Medulla oblongata (tissue), 1 donor: ENCODE results near the gene ACSL3.
"Not testable (repeated sequence)": the region's sequence is repeated elsewhere in the genome, so short reads cannot be mapped to it uniquely, and the experiment has no call there.

ENCODE experiments used
- DNase-seq: peaks from one replicate; pipeline ENCODE4 v3.0.0-alpha.2; 2015; ENCODE audit errors: extremely low spot score

The ACSL3 gene

DNA sequence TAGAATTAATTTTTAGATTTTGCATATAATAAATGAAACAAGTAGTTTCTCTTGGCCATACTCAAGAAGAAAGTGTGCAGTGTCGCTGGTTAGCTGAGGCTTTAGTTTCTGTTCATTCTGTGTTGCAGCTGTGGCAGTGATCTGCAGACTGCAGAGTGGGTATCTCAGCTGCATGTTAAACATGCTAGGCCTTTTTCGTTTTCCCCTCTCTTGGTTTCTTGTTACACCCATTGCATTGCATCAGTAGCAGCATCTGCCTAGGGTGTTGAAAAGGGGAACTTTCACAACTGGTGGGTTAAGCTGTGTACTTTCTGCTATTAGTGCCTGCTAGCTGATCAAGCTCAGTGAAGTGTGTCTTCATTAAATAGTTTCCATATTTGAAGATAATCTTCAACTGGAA, 51.3 kb downstream of the ACSL3 start:
- DNase-seq: peak; percentile 58

DNA sequence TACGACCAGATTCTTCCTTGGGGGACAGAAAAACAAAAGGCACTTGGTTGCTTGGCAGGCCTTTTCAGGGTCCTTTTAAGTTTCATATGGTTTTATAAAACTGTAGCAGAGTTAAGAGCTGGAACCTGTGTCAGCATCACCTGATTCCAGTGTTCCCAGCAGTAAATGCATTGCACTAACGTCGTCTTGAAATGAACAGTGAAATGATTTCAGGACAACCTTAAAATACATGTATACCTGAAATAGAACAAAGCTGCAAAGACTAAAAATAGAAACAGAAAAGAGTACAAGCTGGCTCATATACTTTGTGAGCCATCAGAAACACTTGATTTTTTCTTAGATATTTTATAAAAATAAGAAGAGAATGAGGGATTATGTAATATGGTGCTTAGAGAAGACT, 51.9 kb downstream of the ACSL3 start:
- no peak for DNase-seq

DNA sequence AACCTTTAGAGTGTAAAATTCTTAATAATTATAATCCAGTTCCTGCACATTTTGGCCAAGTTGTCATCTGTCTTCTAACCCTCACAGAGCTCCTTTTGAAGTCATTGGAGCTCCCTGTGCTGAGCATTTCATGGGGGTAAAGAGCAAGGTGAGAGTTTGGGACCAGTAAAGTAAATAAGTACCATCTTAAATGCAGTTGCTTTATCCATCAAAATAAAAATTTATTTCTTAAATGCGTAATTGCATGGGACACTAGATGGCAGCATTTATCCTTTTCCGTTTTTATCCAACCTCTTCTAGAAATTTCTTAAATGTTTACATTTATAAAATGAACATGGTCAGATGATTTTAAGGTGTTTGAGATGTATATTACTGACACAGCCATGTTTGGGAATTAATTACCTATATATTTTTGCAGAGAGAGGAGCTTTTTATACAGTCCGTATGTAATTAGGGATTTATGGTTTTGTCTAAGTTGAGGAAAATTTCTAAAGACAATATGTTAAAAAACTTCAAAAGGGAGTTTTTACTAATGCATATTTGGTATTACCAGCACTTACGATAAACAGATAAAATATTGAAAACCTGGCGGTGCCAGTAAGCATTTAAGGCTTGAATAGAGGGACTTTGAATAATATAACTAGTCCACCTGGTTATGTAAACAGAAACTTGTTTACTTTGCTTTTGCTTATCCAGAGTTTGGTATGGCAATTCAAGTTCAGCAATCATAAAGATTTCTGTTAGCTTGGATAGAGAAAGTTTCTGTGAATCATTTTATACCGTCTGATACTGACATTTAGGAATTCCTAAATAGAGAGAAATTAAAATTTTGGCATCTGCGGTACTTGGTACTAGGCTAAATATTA, 54.5 kb downstream of the ACSL3 start:
- DNase-seq: no peak

DNA sequence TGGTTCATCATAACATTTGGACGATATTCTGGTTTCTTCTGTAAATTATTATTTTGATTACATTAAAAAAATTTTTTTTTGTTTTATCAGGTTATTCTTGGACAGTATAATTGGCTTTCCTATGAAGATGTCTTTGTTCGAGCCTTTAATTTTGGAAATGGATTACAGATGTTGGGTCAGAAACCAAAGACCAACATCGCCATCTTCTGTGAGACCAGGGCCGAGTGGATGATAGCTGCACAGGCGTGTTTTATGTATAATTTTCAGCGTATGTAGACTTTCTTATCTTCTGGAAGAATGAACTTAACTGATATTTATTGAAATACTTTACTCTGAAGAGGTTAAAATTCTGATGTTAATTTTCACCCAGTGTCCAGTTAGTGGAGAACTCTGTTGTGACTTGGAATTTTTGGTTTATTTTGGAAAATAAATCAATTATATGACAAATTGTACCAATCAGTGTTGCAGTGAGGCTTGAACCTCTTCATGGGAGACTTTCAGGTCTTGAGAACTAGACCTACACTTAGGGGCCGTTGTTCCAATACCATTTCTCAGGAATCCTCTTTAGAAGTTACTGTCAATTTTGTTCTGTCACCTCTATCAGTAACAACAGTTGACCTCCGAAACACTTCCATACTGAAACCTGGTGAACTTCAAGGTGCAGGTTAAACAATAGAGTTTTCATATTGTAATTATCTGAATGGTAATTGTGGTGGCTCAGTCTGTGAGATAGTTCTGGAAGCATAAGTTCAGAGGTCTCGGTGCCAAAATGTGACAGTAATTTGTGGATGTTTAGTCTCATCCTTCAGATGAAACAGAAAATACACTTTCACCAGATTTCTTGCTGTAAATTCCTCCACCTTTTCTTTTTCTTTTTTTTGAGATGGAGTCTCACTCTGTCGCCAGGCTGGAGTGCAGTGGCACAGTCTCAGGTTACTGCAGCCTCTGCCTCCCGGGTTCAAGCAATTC, 55.7 kb downstream of the ACSL3 start:
- no peak for DNase-seq

DNA sequence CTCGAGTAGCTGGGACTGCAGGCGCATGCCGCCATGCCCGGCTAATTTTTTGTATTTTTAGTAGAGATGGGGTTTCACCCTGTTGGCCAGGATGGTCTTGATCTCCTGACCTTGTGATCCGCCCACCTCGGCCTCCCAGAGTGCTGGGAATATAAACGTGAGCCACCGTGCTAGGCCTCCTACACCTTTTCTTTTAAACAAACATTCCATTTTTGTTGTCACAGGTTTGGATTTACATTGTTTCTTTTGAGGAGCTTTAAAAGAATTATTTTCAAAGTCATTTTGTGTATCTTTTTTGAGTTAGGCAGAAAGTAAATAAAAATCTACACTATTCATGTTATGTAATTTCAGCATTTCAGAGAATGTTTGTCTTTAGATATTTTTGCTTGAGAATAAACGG, 56.4 kb downstream of the ACSL3 start:
- not testable (repeated sequence) for DNase-seq

DNA sequence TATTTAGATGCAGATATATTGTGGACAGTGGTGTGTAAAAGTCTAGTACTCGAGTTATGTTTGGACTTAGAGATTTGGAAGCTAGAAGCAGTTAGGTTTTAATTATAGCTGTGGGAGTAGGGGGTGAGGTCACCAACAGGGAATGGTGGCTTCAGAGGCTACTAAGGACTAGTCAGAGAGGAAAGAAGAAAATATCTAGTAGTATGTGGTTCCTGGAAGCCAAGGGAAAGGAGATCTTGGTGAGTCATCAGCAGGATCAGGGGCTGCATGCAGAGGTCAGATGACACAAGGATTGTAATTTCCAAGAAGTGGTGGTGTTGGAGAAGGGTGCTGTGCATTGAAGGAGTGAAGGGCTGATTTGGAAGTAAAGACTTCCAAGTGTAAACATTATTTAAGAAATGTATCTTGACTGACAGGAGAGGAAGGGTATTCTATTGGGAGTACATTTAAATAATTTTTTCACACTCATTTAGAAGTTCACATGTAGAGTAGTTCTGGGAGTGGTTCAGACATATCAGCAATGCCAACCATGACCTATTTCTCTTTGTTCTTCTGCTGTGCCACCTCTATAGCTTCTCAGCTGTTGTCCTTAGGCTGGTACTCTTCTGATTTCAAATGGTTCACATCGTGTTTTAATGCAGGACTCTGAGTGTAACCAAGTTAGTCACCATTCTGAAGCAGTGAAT, 59.1 kb downstream of the ACSL3 start:
- DNase-seq: no peak

DNA sequence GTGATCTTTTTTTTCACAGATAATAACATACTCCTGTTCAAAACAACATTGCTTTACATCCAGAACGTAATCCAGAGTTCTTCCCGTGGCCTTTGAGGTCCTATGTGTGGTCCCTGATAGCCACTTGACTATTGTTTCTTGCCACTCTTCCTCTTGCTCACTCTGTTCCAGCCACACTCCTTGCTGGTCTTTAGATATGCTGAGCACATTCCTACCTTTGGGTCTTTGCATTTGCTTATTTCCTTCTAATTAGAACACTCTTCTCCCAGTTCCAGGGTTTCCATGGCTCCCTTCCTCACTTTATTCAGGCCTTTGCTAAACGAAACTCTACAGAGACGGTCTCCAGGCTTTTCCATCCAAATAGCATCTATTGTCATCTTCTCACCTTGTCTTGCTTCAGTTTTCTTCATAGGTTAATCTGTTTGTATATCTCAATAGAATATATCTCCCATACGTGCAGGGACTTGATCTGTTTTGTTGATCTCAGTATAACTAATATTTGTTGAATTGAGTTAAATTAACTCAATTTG, 59.9 kb downstream of the ACSL3 start:
- no peak for DNase-seq

DNA sequence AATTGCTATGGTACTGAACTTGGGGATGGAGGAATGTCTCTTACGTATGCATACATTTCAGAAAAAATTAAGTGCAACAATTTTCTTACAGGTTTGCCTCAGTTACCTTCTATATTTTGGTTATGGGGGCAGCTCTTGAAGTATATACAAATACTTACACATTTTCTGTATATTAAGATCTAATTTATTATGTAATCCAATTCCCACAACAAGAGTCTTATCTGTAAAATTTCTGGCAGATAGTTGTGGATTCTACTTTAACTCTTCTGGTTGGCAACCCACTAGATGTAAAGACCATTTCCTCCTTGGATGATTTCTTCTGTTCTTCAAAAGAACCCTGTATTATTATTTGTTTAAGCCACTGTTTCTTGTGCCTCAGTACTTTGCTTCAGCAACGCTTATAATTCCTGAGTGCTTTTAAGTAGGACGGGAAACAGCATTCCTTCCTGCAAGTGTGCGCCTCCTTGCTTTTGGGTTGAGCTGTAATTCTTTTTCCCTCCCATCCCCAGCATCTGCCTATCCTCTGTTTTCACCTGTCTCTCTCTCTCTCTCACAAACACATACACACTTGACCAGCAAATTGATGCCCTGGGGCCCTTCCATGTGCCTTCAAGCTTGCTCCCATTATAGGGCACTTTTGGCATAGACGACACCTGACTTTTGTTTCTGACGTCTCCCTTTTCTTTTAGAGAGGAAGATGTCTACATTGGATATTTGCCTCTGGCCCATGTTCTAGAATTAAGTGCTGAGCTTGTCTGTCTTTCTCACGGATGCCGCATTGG, 61.4 kb downstream of the ACSL3 start:
- DNase-seq: no peak

DNA sequence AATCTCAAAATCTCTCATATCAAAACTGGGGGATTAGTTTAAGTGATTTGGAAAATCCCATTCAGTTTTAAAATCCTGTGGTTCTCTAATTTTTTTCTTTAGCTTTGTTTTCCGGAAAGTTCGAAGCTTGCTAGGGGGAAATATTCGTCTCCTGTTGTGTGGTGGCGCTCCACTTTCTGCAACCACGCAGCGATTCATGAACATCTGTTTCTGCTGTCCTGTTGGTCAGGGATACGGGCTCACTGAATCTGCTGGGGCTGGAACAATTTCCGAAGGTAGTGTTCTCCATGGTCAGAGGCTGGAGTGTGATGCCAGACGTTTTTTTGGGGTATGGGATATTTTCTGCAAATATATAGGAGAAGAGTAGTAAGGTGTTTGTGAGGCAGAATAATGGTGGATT, 66.1 kb downstream of the ACSL3 start:
- no peak for DNase-seq

DNA sequence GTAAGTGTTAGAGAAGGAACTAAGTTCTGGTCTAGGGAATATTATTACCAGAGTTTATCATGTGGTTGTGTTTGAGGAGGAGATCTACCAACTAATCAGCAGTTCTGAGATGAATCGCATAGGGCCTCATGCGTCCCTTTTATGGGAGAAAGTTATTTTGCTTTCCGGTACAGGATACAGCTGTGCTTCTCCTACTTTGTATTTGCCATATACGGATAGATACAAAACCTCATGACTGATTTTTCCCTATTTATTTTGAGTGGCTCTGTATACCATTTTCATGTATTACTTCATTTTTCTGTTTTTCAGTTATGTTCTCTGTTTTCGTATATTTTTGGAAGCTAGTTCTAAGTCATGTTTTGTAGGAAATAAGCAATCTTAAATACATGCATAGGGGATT, 66.8 kb downstream of the ACSL3 start:
- DNase-seq: no peak

DNA sequence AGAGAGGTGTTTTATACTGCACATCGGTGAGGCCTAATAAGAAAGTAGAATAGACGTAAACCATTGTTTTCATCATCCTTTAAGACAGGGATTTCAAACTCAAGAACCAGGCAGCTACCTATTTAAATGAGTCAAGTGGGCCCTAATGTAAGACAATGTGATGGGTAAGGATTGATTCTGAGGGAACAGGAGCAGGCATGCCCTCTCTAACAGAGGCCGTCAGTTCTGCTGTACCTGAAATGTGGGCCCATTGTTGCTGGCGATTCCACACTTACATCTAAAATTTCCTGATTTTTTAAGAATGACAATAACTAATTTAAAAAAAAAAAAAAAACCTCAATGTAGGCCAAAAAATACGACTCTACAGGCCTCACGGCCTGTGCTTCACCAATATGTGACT, 67.5 kb downstream of the ACSL3 start:
- DNase-seq: no peak

DNA sequence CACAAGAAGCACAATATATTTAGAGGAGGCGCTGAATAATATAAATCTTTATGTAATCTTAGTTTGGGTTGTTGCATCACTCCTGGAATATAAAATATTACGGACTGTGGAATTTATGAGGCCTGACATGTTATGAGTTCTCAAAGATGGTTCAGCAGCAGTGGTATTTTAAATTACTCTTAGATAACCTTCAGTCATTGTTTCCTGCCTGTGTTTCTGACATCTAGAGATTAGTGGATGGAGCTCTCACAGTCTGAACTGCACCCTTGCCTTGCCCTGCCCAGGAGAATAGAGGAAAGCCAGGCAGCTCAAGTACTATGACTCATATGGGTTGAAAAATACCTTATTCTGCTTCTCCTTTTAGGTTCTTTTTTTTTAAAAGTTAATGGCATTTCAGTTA, 70.0 kb downstream of the ACSL3 start:
- DNase-seq: no peak

DNA sequence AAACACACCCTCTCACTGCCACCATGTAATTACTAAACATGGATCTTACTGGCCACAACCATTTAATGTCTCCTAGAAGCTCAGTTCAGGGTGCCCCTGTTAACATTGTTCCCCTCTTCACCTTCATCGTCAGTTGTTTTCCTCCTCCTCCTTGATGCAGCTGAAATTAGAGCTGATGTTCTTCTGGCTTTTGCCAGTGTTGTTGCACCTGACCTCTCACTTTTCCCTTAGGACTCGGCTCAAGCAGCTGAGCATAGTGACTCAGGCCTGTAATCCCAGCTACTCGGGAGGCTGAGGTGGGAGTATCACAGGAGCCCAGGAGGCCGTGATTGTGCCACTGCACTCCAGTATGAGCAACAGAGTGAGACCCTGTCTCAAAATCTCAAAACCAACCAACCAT, 70.8 kb downstream of the ACSL3 start:
- DNase-seq: no peak

DNA sequence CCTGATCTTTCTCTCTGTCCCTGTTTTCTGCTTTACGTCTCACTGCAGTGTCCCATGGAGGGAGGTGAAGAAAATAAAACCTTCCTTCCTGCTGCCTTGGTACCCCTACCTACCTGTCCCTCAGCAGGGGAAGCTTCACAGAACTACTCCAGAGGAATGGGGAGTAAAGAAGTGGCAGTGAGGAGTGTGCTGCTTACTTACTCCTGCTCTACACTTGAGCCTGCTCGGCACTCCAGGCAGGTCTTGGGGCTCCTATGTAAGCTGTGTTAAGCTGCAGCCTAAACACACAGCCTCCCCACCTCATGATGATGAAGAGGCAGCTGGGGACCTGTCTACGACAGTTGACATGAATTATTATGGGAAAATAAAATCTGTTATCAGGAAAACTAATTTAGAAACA, 72.6 kb downstream of the ACSL3 start:
- DNase-seq: no peak

DNA sequence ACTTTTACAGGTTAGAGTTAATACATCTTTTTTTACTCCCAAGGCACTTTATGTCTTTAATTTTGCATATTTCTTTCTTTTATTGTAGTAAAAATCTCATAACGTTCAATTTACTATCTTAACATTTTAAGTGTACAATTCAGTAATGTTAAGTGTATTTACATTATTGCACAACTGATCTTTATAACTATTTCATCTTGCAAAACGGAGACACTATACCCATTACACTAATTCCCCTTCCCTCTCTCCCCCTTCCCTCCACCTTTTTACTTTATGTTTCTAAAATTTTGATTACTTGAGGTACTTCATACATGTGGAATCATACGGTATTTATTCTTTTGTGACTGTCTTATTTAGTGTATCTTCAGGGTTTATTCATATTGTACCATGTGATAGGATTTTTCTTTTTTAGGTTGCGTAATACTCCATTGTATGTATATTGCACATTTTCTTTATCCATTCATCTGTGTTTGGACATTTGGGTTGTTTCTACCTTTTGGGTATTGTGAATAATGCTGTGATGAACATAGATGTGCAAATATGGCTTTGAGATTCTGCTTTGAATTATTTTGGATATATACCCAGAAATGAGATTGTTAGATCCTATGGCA, 75.0 kb downstream of the ACSL3 start:
- no peak for DNase-seq

DNA sequence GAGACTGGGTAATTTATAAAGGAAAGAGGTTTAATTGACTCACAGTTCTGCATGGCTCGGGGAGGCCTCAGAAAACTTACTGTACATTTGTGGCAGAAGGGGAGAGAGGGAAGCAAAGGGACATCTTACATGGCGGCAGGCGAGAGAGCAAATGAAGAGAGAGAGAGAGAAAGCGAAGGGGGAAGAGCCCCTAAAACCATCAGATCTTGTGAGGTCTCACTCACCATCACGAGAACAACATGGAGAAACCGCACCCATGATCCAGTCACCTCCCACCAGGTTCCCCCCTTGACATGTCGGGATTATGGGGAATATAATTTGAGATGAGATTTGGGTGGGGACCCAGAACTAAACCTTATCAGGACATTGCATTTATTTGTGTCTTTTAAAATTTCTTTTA, 75.9 kb downstream of the ACSL3 start:
- no peak for DNase-seq

DNA sequence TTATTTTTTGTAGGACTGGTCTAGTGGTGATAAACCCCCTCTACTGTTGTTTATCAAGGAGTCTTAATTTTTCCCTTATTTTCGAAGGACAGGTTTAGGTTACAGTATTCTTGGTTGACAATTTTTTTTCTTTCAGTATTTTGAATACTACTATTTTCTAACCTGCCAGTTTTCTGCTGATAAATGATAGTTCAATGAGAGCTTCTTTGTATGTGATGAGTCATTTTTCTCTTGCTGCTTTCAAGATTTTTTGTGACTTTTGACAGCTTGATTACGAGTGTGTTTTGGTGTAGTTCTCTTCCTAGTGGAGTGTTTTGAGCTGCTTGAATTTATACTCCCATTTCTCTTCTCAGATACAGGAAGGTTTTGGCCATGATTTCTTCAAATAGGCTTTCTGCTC, 77.5 kb downstream of the ACSL3 start:
- DNase-seq: no peak

DNA sequence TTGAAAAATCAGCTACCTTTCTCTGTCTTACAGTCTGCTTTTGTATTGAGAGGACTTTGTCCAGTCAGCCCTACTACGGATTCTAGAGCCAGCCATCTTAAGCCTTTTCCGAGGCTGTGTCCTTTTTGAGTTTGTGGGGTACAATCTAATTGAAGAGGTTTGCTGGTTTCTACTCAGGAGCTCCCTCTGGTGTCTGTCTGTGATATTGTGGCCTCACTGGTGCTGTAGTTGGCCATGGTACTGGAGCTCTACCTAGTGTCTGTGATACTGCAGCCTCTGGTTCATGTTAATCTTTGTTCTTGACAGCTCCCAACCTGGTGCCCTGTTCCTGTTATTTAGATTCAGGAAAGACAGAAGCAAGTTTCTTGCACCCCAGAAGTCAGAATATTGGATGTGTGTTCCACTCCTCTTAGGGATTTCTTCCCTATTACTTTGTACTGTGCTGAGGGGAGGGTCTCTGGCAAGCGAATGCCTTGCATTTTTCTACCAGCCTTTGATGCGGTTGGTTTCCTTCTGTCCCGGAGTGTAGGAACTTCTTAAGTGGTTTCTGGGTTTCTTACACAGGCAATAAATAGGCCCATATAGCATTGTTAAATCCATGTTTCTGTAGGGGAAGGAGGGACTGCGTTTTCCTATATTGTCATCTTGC, 78.5 kb downstream of the ACSL3 start:
- DNase-seq: peak; percentile 30

DNA sequence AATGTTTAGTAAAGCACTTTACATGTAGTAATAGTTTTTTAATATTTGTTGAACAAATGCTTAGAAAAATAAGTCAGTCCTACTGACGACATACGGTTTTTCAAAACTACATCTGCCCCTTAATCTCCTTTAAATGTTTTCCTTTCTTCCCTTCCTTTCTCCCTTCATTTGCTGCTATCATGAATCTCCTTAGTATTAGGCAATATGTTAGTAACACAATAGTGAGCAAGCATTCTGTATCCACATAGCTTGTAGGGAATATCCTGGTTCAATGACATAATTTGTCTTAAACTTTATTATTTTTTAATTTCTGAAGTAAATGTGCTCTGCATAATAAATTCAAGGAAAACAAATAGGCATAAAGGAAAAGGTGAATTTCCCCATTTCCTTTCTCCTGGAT, 79.1 kb downstream of the ACSL3 start:
- no peak for DNase-seq

DNA sequence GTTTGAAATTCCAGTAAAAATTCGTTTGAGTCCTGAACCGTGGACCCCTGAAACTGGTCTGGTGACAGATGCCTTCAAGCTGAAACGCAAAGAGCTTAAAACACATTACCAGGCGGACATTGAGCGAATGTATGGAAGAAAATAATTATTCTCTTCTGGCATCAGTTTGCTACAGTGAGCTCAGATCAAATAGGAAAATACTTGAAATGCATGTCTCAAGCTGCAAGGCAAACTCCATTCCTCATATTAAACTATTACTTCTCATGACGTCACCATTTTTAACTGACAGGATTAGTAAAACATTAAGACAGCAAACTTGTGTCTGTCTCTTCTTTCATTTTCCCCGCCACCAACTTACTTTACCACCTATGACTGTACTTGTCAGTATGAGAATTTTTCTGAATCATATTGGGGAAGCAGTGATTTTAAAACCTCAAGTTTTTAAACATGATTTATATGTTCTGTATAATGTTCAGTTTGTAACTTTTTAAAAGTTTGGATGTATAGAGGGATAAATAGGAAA, 80.7 kb downstream of the ACSL3 start:
- no peak for DNase-seq
